Stimulated activated naive CD8-positive, alpha-beta T cell treated with anti-CD3 and anti-CD28 coated beads, Interleukin-15, Interleukin-2, amounts not matched to agents 100 ng/mL and 50 ng/mL, for 24 hours (primary cell): ENCODE results near the gene BRSK2.

Experiments
- H3K27ac Mint-ChIP-seq: one replicate; pipeline ENCODE4 v1.8.0; 2021; ENCODE audit warnings: mild to moderate bottlenecking, mixed read lengths
- H3K27me3 Mint-ChIP-seq: one replicate; pipeline ENCODE4 v1.8.0; 2021; ENCODE audit warnings: mixed read lengths
- H3K36me3 Mint-ChIP-seq: one replicate; pipeline ENCODE4 v1.8.0; 2021; ENCODE audit warnings: low read depth, mixed read lengths
- H3K4me1 Mint-ChIP-seq: one replicate; pipeline ENCODE4 v1.8.0; 2021; ENCODE audit warnings: low read depth, mixed read lengths
- H3K4me3 Mint-ChIP-seq: one replicate; pipeline ENCODE4 v1.8.0; 2021; ENCODE audit warnings: mild to moderate bottlenecking, mixed read lengths
- H3K9me3 Mint-ChIP-seq: one replicate; pipeline ENCODE4 v1.8.0; 2021; ENCODE audit warnings: mixed read lengths

The BRSK2 gene

DNA sequence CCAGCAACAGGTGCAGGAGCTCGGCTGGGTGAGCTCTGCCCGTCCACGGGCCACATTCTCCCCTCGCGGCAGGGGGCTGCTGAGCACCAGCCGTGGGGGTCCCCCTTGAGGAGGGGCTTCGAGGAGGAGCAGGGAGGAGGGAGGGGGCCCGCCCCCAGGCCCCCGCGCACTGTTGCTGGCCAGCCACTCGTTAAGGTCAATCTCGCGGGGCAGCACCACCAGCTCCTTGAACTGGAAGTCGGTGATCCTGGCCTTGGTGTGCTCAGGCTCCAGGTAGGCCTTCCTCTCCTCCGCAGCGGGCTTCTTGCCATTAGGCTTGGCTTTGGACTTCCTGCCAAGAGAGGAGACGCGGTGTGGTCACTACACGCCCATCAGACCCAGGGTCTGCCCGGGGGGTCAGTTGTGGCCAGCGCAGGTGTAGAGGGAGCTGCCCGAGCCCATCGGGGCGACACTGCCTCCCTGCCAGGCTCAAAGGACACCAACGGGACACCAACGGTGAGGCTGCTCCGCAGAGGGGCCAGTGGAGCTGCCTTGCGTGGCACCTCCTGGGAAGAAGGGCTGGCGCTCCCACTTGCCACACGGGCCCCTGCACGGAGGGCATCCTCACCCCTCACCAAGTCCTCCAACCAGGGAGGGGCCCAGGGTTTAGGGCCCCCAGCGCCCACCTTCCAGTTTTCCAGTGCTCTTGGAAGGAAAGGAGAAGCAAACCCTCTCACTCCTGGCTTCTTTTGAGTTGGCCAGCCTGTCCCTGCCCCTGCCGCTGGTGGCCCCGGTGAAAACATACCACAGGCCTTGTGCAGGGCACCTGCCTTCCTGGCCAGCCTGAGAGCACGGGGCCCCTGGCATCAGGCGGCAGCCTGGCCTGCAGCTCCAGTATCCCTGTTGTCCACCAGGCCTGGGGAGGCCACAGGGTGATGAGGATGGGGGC lies 91.1 kb downstream of the BRSK2 start:
- no peak overlapping the region for H3K4me3 Mint-ChIP-seq
- peaks cover 8% of the 10 kb centered on the region for H3K36me3 Mint-ChIP-seq
- H3K27me3 Mint-ChIP-seq: no peaks in the 10 kb centered on the region
- H3K27ac Mint-ChIP-seq: no peak overlapping the region
- peaks cover 8% of the 10 kb centered on the region for H3K4me1 Mint-ChIP-seq
- H3K9me3 Mint-ChIP-seq: no peaks in the 10 kb centered on the region

DNA sequence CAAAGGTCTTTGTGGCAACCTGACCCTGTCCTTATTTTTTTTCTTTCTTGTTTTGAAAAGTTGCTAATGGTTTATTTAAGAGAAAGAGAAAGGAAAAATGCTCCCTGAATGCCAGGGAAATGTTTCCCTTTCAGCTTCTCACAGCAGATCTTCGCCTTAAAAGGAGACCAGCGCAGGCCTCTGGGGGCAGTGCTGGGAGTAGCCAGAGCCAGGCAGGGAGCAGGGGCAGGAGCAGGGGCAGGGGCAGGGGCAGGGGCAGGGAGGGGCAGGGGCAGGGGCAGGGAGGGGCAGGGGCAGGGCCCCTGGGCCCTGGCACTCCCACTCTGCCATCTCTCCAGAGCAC lies 91.7 kb downstream of the BRSK2 start:
- Mint-ChIP-seq H3K4me3 (no peak overlapping the region), H3K9me3 (no peaks in the 10 kb centered on the region), H3K36me3 (peaks cover 8% of the 10 kb centered on the region), H3K27ac (no peak overlapping the region), H3K27me3 (no peaks in the 10 kb centered on the region), H3K4me1 (peaks cover 14% of the 10 kb centered on the region)

DNA sequence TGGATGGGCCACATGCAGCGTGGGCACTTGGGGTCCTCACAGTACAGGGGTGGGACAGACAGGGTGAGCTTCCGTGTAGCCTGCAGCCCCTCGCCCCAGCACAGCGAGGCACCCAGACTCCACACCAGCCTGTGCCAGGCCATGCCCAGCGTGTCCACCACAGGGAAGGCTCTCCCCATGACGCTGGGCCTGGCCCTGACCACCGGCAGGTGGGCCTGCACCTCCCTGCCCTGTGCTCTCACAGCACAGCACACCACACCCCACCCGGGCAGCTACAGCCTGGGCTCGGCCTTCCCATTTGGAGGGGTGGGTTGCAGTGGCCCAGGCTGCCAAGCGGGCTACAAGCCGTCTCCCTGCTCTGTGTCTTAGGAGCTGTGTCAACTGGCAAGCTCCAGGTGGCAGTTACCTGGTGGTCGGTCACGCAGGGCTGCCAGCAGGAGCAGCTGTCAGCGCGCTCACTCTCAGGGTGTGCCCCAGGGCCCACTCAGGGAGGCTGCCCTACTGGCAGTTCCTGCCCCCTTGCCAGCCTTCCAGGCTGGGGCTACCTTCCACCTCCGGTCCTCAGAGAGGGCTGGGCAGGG lies 92.2 kb downstream of the BRSK2 start:
- H3K27ac Mint-ChIP-seq: no peak overlapping the region

DNA sequence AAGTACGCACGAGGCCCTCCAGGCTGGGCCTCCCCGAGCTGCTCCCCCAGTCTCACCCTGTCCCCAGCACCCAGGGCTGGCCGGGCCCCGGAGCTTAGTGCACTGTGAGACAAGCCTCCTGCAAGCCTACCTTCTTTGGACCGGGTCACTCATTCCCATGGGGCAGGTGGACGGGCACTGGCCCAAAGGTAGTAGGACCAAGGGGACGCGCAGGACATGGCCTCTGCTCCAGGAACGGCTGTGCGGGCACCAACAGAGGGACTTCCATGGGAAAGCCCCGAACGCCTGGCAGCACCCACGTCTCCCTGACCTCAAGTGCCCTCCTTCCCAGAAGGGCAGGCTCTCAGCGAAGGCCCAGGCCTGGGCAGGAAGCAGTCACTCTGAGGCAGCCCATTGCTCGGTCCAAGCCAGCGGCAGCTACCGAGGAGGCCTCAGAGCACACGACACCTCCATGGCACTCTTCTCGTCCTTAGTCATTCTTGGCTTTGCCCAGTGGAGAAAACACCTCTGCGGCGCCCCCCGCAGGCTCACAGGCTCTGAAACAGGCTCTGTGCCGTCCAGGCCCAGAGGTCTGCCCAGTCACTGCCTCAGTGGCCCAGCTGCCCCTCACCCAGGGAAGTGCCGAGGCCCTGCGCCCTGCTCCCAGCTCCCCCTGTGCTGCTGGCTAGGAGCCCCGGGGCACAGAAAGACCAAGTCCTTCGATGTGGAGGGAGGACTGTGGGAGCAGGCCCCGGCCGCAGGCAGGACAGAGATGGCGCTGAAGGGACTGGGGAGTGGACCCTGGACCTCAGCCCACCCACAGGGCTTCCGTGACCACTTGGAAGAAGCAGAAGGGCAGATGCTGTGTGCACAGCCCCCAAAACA lies 93.1 kb downstream of the BRSK2 start:
- Mint-ChIP-seq H3K9me3 (no peaks in the 10 kb centered on the region), H3K4me3 (no peak overlapping the region), H3K4me1 (peaks cover 19% of the 10 kb centered on the region), H3K36me3 (peaks cover 2% of the 10 kb centered on the region), H3K27ac (no peak overlapping the region), H3K27me3 (no peaks in the 10 kb centered on the region)

More for the DNA sequence above, 92.2 kb downstream of the BRSK2 start:
- Mint-ChIP-seq H3K36me3 (peaks cover 8% of the 10 kb centered on the region), H3K9me3 (no peaks in the 10 kb centered on the region), H3K27me3 (no peaks in the 10 kb centered on the region), H3K4me3 (no peak overlapping the region), H3K4me1 (peaks cover 14% of the 10 kb centered on the region)

DNA sequence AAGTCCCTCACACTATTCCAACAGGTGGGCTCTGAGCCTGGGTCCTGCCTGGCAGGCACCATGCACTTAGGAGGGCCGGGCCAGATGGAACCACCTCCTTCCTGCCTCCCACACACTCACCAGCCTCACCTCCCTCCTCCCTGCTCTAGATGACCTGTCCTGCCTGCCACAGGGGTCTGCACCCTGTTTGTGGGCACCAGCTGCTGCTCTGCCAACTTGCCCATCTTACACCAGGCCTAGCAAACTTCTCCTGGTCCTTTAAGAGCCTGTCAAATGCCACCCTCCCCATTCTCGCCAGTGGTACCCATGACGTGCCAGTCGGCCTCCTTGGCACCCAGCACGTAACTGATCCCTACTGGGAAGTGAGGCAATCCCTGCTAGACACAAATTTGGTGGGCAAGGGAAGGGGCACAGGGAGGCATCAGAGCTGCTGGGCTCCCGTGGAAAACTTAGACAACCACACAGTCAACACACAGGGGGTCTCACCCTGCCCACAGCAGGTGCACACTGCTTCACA lies 93.8 kb downstream of the BRSK2 start:
- Mint-ChIP-seq H3K36me3 (no peaks in the 10 kb centered on the region), H3K9me3 (no peaks in the 10 kb centered on the region), H3K27me3 (no peaks in the 10 kb centered on the region), H3K4me1 (peaks cover 20% of the 10 kb centered on the region), H3K4me3 (no peak overlapping the region), H3K27ac (no peak overlapping the region)

DNA sequence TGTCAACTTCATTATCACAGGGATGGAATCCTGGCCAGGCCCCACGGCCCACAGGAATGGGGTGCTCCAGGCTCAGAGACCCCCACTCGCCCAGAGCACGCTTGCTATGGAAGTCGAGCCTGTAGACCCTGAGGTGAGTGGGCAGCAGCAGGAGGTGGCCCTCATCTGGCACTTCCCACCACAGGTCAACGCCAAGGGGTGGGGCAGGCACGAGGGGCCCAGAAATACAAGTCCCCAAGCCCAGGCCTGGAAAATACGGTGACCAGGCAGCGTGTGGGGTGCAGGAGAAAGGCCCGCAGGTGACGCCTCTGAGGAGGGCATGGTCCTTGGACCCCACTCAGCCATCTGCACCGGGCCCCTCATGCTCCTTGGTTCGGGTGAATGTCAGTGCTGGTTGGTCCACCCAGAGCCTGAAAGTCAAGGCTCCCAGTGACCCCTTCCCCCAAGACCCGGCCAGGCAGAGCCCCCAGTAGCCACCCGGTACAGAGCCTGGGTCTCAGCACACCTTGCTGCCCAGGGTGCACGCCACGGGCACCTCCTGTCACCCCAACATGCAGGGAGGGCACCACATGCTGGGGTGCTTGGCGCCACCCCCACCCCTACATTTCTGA lies 94.4 kb downstream of the BRSK2 start:
- H3K27me3 Mint-ChIP-seq: no peaks in the 10 kb centered on the region
- H3K36me3 Mint-ChIP-seq: no peaks in the 10 kb centered on the region
- no peak overlapping the region for H3K27ac Mint-ChIP-seq
- no peaks in the 10 kb centered on the region for H3K9me3 Mint-ChIP-seq
- no peak overlapping the region for H3K4me3 Mint-ChIP-seq
- peaks cover 23% of the 10 kb centered on the region for H3K4me1 Mint-ChIP-seq

DNA sequence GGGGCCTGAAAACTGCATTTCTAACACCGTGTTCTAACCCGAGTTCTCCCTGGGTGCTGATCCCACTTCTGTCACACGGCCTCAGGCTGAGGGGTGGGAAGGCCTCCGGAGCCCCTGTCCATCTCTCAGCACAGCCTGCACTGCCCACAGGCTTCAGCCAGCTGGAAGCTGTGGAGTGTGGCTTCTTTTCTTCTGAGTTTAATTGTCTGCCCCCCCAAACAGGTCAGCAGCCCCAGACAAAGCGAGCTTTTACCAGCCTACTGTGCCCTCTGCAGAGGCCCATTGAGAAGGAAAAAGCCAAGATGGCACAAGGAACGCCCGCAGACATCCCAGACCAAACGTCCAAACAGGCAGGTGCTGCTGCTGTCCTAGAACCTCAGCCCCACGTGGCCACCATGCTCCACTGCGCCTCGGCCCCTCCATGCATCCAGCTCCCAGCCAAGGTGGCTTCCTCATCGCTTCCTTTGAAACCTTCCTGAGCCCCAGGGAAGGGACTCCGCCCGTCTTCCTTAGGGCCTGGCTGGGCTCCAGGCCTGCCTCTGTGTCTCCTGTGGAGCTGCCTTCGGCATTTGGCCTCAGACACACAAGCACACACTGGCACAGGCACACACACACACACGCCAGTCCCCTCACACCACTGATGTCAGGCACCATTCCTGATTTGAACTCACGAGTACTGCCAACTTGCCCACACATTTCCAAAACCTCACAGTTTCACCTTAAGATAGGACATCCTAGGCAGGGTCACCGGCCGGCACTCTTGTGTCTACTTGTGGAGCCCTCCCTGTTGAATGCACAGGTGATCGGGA lies 95.2 kb downstream of the BRSK2 start:
- no peaks in the 10 kb centered on the region for H3K9me3 Mint-ChIP-seq
- H3K27me3 Mint-ChIP-seq: no peaks in the 10 kb centered on the region
- H3K36me3 Mint-ChIP-seq: no peaks in the 10 kb centered on the region
- H3K27ac Mint-ChIP-seq: no peak overlapping the region
- H3K4me1 Mint-ChIP-seq: peaks cover 26% of the 10 kb centered on the region
- no peak overlapping the region for H3K4me3 Mint-ChIP-seq

DNA sequence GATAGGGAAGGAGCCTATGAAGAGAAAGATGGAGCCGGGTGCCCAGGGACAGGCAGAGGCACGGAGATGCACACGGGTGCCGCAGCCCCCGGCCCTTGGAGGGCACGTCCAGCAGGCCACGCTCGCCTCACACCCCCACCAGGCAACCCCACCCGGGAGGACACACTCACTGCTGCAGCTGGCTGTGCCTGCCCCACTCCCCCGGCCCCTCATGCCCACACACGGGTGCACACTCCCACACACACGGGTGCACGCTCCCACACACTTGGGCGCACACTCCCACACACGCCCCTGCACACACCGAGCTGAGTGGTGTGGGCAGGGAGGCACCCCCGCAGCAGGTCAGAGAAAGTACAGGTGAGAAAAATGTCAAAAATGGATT lies 95.8 kb downstream of the BRSK2 start:
- no peak overlapping the region for H3K27ac Mint-ChIP-seq
- H3K4me1 Mint-ChIP-seq: peaks cover 26% of the 10 kb centered on the region
- H3K4me3 Mint-ChIP-seq: no peak overlapping the region
- no peaks in the 10 kb centered on the region for H3K36me3 Mint-ChIP-seq
- no peaks in the 10 kb centered on the region for H3K27me3 Mint-ChIP-seq
- no peaks in the 10 kb centered on the region for H3K9me3 Mint-ChIP-seq

DNA sequence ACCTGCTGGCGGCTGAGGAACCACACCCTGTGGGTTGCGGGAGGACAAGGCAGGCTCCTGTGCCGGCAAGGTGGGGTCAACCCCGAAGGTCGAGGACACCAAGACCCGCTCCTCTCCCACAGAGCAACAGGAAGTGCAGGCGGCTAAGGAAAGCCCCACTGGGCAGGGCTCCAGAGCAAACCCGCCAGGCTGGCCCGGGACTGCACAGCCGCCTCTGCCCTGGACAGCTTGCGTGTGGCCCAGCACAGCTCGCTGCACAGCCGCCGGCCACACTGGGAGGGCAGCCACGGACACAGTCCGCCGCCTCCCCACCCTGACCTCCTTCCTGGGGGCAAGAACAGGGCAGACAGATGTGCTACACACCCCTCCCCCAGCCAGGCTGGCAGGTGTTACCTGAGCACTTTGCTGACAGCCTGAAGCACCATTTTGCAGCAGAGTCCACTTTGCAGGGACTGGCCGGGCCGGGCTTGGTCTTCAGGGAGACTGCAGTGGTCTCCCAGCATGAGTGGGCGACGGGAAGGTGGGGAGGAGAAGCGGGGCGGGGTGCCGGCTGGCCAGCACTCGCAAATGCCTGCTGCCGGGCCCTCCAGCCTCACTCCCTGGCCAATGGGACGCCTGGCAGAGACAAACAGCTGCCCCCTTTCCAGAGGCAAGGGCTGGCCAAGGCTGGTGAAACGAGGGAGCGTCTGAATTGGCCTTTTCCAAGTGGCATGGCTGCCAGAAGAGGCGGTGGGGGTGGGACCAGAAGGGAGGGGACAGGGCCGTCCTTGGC lies 96.5 kb downstream of the BRSK2 start, which contains the start of gene MOB2:
TSS of gene MOB2 (minus strand) at position 726 of the 772 bp plus-strand sequence. CDS start at position 503, 223 bp downstream.
- H3K36me3 Mint-ChIP-seq: no peaks in the 10 kb centered on the region
- no peak within 1 kb of the TSS for H3K27ac Mint-ChIP-seq
- H3K9me3 Mint-ChIP-seq: no peaks in the 10 kb centered on the region
- H3K4me3 Mint-ChIP-seq: no peak within 1 kb of the TSS
- H3K27me3 Mint-ChIP-seq: no peaks in the 10 kb centered on the region
- H3K4me1 Mint-ChIP-seq: peaks cover 26% of the 10 kb centered on the region

DNA sequence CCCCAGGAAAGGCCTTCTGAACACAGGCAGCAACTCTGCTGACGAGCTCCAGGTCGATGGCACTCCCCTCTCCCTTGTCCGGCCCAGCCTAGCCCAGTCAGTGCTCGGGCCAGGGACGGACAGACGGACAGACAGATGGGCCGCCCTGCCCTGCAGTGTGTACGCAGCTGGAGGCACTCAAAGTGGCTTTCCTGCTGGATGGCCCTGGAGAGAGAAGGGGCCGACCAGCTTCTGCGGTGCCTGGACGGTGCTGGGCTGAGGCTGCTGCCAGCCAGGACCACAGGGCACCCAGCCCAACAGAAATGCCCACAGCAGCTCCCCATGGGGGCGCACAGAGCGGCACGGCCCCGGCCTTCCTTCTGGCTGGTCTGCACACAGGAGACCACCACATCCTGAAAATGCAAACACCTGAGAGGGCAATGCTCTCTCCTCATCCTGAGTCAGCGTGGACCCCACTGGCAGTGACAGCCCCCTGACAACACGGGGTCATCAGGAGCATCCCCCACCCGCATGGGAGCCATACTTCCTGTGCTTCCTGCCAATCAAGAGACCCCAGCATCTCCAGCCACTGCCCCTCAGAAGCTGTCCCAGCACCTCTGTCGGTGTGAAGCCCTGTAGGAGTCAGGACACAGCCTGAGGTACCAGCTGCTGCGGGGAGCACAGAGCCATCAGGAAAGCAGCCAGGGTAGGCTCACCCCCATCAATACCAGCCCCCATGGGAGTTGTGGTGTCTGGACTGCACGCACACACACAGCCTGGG lies 97.5 kb downstream of the BRSK2 start:
- peaks cover 27% of the 10 kb centered on the region for H3K4me1 Mint-ChIP-seq
- H3K27ac Mint-ChIP-seq: no peak overlapping the region
- no peaks in the 10 kb centered on the region for H3K27me3 Mint-ChIP-seq
- H3K36me3 Mint-ChIP-seq: no peaks in the 10 kb centered on the region
- no peaks in the 10 kb centered on the region for H3K9me3 Mint-ChIP-seq
- H3K4me3 Mint-ChIP-seq: no peak overlapping the region

DNA sequence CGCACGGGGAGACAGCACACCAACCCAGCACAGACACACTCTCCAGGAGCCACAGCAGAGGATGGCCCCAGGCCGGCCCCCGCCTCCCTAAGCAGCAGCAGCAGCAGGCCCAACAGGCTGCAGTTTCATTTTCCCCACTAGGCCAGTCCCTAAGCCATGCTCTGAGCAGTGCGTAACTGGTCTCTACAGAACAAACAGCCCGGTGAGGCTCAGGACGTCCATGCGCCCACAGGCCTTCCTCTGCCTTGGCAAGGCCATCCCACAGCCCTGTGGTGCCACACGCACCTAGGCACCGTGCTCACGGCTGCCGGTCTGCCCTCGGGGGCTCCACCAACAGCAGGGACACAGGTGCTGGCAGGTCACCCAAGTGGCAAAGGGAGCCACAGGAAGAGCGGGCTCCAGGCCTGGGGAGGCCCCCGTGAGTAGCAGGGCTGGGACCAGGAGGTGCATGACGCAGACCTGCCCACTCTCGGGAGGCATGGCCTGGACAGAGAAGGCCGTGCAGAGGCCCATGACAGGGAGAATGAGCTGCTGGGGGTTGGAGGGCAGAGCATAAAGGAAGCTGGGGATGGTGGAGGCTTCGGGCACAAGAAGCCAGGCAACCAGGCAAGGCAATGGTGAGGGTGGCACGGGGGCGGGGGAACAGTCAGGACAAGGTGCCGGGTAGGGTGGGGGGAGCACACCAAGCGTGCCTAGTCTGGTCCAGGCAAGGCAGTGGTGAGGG lies 98.3 kb downstream of the BRSK2 start:
- no peaks in the 10 kb centered on the region for H3K9me3 Mint-ChIP-seq
- no peaks in the 10 kb centered on the region for H3K27me3 Mint-ChIP-seq
- H3K4me3 Mint-ChIP-seq: no peak overlapping the region
- no peak overlapping the region for H3K27ac Mint-ChIP-seq
- no peaks in the 10 kb centered on the region for H3K36me3 Mint-ChIP-seq
- peaks cover 35% of the 10 kb centered on the region for H3K4me1 Mint-ChIP-seq

DNA sequence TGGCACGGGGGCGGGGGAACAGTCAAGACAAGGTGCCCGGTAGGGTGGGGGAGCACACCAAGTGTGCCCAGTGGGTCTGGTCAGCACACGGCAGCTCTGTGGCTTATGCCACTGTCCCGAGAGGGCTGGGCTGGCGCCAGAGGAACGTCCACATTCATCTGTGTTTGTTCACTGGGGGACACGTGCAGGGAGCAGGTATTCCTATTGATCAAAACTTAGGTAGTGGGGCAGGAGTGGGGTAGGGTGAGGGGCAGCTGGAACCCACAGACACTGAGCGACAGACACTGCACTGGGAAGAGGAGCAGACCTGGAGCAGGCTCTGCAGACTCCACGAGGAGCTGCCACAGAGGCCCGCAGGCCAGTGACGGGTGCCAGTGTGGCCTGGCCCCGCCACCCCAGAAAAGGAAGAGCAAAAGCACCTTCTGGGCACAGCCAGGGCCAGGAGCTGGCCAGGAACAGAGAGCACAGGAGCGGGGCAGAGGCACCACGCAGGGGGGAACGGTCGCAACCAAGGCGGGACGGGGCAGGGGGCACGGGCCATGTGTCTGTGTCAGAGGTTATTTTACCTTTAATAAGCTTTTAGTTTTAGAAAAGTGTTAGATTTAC lies 98.9 kb downstream of the BRSK2 start:
- Mint-ChIP-seq H3K4me1 (peaks cover 40% of the 10 kb centered on the region), H3K9me3 (no peaks in the 10 kb centered on the region), H3K36me3 (no peaks in the 10 kb centered on the region), H3K4me3 (no peak overlapping the region), H3K27ac (no peak overlapping the region), H3K27me3 (no peaks in the 10 kb centered on the region)
